ENCODE results near the gene TRO. TPM values are rescaled to one million over a fixed set of nuclear protein-coding genes. Genes with fewer than 3 reads are reported as not detected.

Gene TRO
- total and polyA plus RNA-seq, 2 donors (not counting 1 experiment from before 2014, with no cell fraction given), result 1.5 to 1.7 TPM

- no peak overlapping the region for H3K9ac ChIP-seq (ENCODE audit: low read length)
- Mint-ChIP-seq H3K27me3 (no peaks in the 10 kb centered on the region), H3K27ac (no peak overlapping the region), H3K4me1 (peaks cover 17% of the 10 kb centered on the region), H3K4me3 (peak overlapping the region; percentile 95), H3K9me3 (ENCODE audit: insufficient read depth) (no peaks in the 10 kb centered on the region)
- no peak overlapping the region for H3K4me3 ChIP-seq (ENCODE audit: control extremely low read depth in 1 of 5, extremely low read depth in 1 of 5, insufficient read depth in 1 of 5, low read depth in 2 of 5, low read length in 4 of 5)
- ChIA-PET CTCF (no interaction called here), POLR2A (no interaction called here)
- H3K27me3 ChIP-seq (replicated peaks in 1 of 4; ENCODE audit: control extremely low read depth in 1 of 4, control insufficient read depth in 3 of 4, insufficient read depth in 4 of 4, low read length in 3 of 4), result no peaks in the 10 kb centered on the region
- H3K9me3 ChIP-seq (ENCODE audit: control extremely low read depth in 1 of 3, control insufficient read depth in 2 of 3, insufficient read depth in 1 of 3, low read length in 2 of 3), result no peaks in the 10 kb centered on the region
- H3K4me2 ChIP-seq (replicated peaks; ENCODE audit: low read depth, low read length, poor library complexity, severe bottlenecking), result no peak overlapping the region
- H4K20me1 ChIP-seq (ENCODE audit: control insufficient read depth, insufficient read depth, low read length, poor library complexity, severe bottlenecking), result no peaks in the 10 kb centered on the region
- no peak for ATAC-seq (ENCODE audit: low read depth)
- peaks cover 3 to 10% of the 10 kb centered on the region in 2 donors for H3K4me1 ChIP-seq (ENCODE audit: control insufficient read depth in 2 of 2, insufficient read depth in 2 of 2, low read length in 2 of 2)
- 90% methylated on average over 2 of the region's 3 CpGs for WGBS (ENCODE audit: insufficient coverage)
- H2AFZ ChIP-seq (ENCODE audit: insufficient read depth, low read depth, low read length, poor library complexity, severe bottlenecking), result no peak overlapping the region
- intact Hi-C loops (cut with micrococcal nuclease), result no loop called here
- TF ChIP-seq EZH2 (IDR thresholded peaks at IDR 0.05; ENCODE audit: borderline replicate concordance, insufficient read depth, low read depth, low read length, poor library complexity, severe bottlenecking), result no peak
- TF ChIP-seq, protein P1, sequence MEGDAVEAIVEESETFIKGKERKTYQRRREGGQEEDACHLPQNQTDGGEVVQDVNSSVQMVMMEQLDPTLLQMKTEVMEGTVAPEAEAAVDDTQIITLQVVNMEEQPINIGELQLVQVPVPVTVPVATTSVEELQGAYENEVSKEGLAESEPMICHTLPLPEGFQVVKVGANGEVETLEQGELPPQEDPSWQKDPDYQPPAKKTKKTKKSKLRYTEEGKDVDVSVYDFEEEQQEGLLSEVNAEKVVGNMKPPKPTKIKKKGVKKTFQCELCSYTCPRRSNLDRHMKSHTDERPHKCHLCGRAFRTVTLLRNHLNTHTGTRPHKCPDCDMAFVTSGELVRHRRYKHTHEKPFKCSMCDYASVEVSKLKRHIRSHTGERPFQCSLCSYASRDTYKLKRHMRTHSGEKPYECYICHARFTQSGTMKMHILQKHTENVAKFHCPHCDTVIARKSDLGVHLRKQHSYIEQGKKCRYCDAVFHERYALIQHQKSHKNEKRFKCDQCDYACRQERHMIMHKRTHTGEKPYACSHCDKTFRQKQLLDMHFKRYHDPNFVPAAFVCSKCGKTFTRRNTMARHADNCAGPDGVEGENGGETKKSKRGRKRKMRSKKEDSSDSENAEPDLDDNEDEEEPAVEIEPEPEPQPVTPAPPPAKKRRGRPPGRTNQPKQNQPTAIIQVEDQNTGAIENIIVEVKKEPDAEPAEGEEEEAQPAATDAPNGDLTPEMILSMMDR (IDR thresholded peaks at IDR 0.05), result no peak
- DNase-seq, result no peak
- no peaks in the 10 kb centered on the region for H3K79me2 ChIP-seq (ENCODE audit: control insufficient read depth, insufficient read depth, low read length)
- no peak overlapping the region for H3K27ac ChIP-seq (ENCODE audit: low read length in 2 of 2)
- H3K36me3 ChIP-seq (replicated peaks in 1 of 2; ENCODE audit: control extremely low read depth in 1 of 2, control insufficient read depth in 1 of 2, extremely low read depth in 1 of 2, insufficient read depth in 2 of 2, low read length in 1 of 2), result no peaks in the 10 kb centered on the region
Measured at GRCh38 chrX:54922547-54922946, 1.9 kb downstream of the TRO start.

DNA sequence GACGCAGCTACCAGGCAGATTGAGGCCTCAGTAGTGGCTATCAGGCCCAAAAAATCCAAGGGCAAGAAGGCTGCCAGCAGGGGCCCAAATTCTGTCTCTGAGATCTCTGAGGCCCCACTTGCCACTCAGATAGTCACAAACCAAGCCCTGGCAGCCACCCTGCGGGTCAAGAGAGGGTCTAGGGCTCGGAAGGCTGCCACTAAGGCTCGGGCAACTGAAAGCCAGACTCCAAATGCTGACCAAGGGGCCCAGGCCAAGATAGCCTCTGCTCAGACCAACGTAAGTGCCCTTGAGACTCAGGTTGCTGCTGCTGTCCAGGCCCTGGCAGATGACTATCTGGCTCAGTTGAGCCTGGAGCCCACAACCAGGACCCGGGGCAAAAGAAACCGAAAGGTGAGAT, 2.8 kb downstream of the TRO start:
- ChIA-PET CTCF (no interaction called here), POLR2A (no interaction called here)
- no peak for TF ChIP-seq EZH2 (IDR thresholded peaks at IDR 0.05; ENCODE audit: borderline replicate concordance, insufficient read depth, low read depth, low read length, poor library complexity, severe bottlenecking)
- Mint-ChIP-seq H3K4me3 (no peak overlapping the region), H3K4me1 (peaks cover 17% of the 10 kb centered on the region), H3K9me3 (ENCODE audit: insufficient read depth) (no peaks in the 10 kb centered on the region), H3K27me3 (no peaks in the 10 kb centered on the region), H3K27ac (no peak overlapping the region)
- Histone ChIP-seq H3K4me3 (ENCODE audit: control extremely low read depth in 1 of 5, extremely low read depth in 1 of 5, insufficient read depth in 1 of 5, low read depth in 2 of 5, low read length in 4 of 5) (no peak overlapping the region), H3K4me1 (ENCODE audit: control insufficient read depth in 2 of 2, insufficient read depth in 2 of 2, low read length in 2 of 2) (peaks cover 3 to 10% of the 10 kb centered on the region in 2 donors), H3K9me3 (ENCODE audit: control extremely low read depth in 1 of 3, control insufficient read depth in 2 of 3, insufficient read depth in 1 of 3, low read length in 2 of 3) (no peaks in the 10 kb centered on the region), H3K9ac (ENCODE audit: low read length) (no peak overlapping the region), H3K4me2 (replicated peaks; ENCODE audit: low read depth, low read length, poor library complexity, severe bottlenecking) (no peak overlapping the region), H4K20me1 (ENCODE audit: control insufficient read depth, insufficient read depth, low read length, poor library complexity, severe bottlenecking) (no peaks in the 10 kb centered on the region), H3K79me2 (ENCODE audit: control insufficient read depth, insufficient read depth, low read length) (no peaks in the 10 kb centered on the region), H2AFZ (ENCODE audit: insufficient read depth, low read depth, low read length, poor library complexity, severe bottlenecking) (no peak overlapping the region), H3K27me3 (replicated peaks in 1 of 4; ENCODE audit: control extremely low read depth in 1 of 4, control insufficient read depth in 3 of 4, insufficient read depth in 4 of 4, low read length in 3 of 4) (no peaks in the 10 kb centered on the region), H3K36me3 (replicated peaks in 1 of 2; ENCODE audit: control extremely low read depth in 1 of 2, control insufficient read depth in 1 of 2, extremely low read depth in 1 of 2, insufficient read depth in 2 of 2, low read length in 1 of 2) (no peaks in the 10 kb centered on the region), H3K27ac (ENCODE audit: low read length in 2 of 2) (no peak overlapping the region)
- DNase-seq (no peak), ATAC-seq (ENCODE audit: low read depth) (no peak)
- intact Hi-C loops (cut with micrococcal nuclease), result no loop called here
- WGBS (ENCODE audit: insufficient coverage), result 94% methylated on average over 6 of the region's 7 CpGs

All from B cell (primary cell).